HepG2 (cell line): ENCODE data around the gene BBS5. TPM values are rescaled to one million over a fixed set of nuclear protein-coding genes. Genes with fewer than 3 reads are reported as not detected.
A peak's percentile ranks its signal among the peaks of the same experiment; 100 is the strongest.

Experiments
- BRCA1 ChIP-seq: sonication (generic); formaldehyde crosslinking; IDR thresholded peaks from 2 replicates; pipeline ENCODE4 v1.4.0; 2020; ENCODE audit warnings: missing genetic modification reagents
- CEBPG ChIP-seq: IDR thresholded peaks from 2 replicates; pipeline ENCODE4 v1.6.1; 2016
- CREB1 ChIP-seq, 2 experiments: fragments of 450-650 bp in 1 of 2; IDR thresholded peaks; 2 replicates each; pipeline ENCODE4 v1.6.1; 2016 to 2017; ENCODE audit warnings: control low read depth in 1 of 2, mild to moderate bottlenecking in 1 of 2, missing compliant biosample characterization in 1 of 2, missing genetic modification characterization in 1 of 2
- FOSL1 ChIP-seq: sonication (generic); formaldehyde crosslinking; IDR thresholded peaks from 2 replicates; pipeline ENCODE4 v1.9.0; 2021; ENCODE audit warnings: missing genetic modification reagents, borderline replicate concordance
- GATAD1 ChIP-seq: IDR thresholded peaks from 2 replicates; pipeline ENCODE4 v1.6.1; 2016; ENCODE audit warnings: missing genetic modification reagents, missing compliant biosample characterization
- HIVEP1 ChIP-seq: sonication (generic); formaldehyde crosslinking; IDR thresholded peaks from 2 replicates; pipeline ENCODE4 v1.4.0; 2020; ENCODE audit warnings: mild to moderate bottlenecking, missing genetic modification reagents
- KAT7 ChIP-seq: IDR thresholded peaks from 2 replicates; pipeline ENCODE4 v1.6.1; 2018; ENCODE audit warnings: borderline replicate concordance, missing compliant biosample characterization
- KLF9 ChIP-seq: IDR thresholded peaks from 2 replicates; pipeline ENCODE4 v1.6.1; 2016; ENCODE audit warnings: low read depth
- MYNN ChIP-seq: sonication (generic); formaldehyde crosslinking; IDR thresholded peaks from 2 replicates; pipeline ENCODE4 v1.4.0; 2020; ENCODE audit warnings: mild to moderate bottlenecking, low read depth, missing genetic modification reagents
- NFKB2 ChIP-seq: sonication (generic); formaldehyde crosslinking; IDR thresholded peaks from 2 replicates; pipeline ENCODE4 v1.4.0; 2020; ENCODE audit warnings: missing genetic modification reagents, borderline replicate concordance
- RFXAP ChIP-seq: sonication (generic); formaldehyde crosslinking; IDR thresholded peaks from 2 replicates; pipeline ENCODE4 v1.4.0; 2020; ENCODE audit warnings: missing genetic modification reagents, borderline replicate concordance
- SKI ChIP-seq: fragments of 450-650 bp; IDR thresholded peaks from one replicate; pipeline ENCODE4 v1.6.1; 2018; ENCODE audit warnings: mild to moderate bottlenecking; ENCODE audit not compliant: partially characterized antibody
- SMAD9 ChIP-seq: sonication (generic); formaldehyde crosslinking; IDR thresholded peaks from 2 replicates; pipeline ENCODE4 v1.5.1; 2020; ENCODE audit warnings: mild to moderate bottlenecking, missing genetic modification reagents
- SRF ChIP-seq: IDR thresholded peaks from 2 replicates; pipeline ENCODE4 v1.6.1; 2011; ENCODE audit warnings: mild to moderate bottlenecking, low read depth, low read length, moderate library complexity
- ZFP1 ChIP-seq: IDR thresholded peaks from 2 replicates; pipeline ENCODE4 v1.6.1; 2016
- ZKSCAN8 ChIP-seq: IDR thresholded peaks from 2 replicates; pipeline ENCODE4 v1.6.1; 2016; ENCODE audit warnings: borderline replicate concordance, missing genetic modification reagents, missing compliant biosample characterization
- ZNF136 ChIP-seq: sonication (generic); formaldehyde crosslinking; IDR thresholded peaks from 2 replicates; pipeline ENCODE4 v1.8.1; 2022; ENCODE audit warnings: low read depth, mild to moderate bottlenecking, moderate library complexity, missing genetic modification reagents
- ZNF350 ChIP-seq: sonication (generic); formaldehyde crosslinking; IDR thresholded peaks from 2 replicates; pipeline ENCODE4 v1.4.0; 2020; ENCODE audit warnings: mild to moderate bottlenecking, low read depth, missing genetic modification reagents, borderline replicate concordance
- ZNF430 ChIP-seq: sonication (generic); formaldehyde crosslinking; IDR thresholded peaks from 2 replicates; pipeline ENCODE4 v1.9.0; 2021; ENCODE audit warnings: mild to moderate bottlenecking, missing genetic modification reagents
- ZNF441 ChIP-seq: sonication (generic); formaldehyde crosslinking; IDR thresholded peaks from 2 replicates; pipeline ENCODE4 v1.7.0; 2021; ENCODE audit warnings: missing genetic modification reagents, borderline replicate concordance
- ZNF446 ChIP-seq: sonication (generic); formaldehyde crosslinking; IDR thresholded peaks from 2 replicates; pipeline ENCODE4 v1.5.0; 2020; ENCODE audit warnings: mild to moderate bottlenecking, missing genetic modification reagents
- ZNF547 ChIP-seq: sonication (generic); formaldehyde crosslinking; IDR thresholded peaks from 2 replicates; pipeline ENCODE4 v1.5.1; 2020; ENCODE audit warnings: mild to moderate bottlenecking, missing genetic modification reagents
- ZNF703 ChIP-seq: sonication (generic); formaldehyde crosslinking; IDR thresholded peaks from 2 replicates; pipeline ENCODE4 v1.5.1; 2020; ENCODE audit warnings: missing genetic modification reagents, mild to moderate bottlenecking, moderate library complexity, borderline replicate concordance
- ZNF775 ChIP-seq: sonication (generic); formaldehyde crosslinking; IDR thresholded peaks from 2 replicates; pipeline ENCODE4 v1.4.0; 2020; ENCODE audit warnings: missing genetic modification reagents, mild to moderate bottlenecking, moderate library complexity, borderline replicate concordance
- polyA plus RNA-seq, 8 experiments: library from polyadenylated mRNA; depleted of rRNA in 3 of 8; stranded (reverse) in 7 of 8; unstranded in 1 of 8; fragments of >200 nt; fragmentation: Illumina TruSeq in 4 of 8; extraction: Trizol in 4 of 8; gene quantifications; 2 replicates each; pipeline versions ENCODE4 v1.2.1 to v1.2.3, GENCODE V29; 2011 to 2016; ENCODE audit warnings: low read depth in 4 of 8, missing spikeins in 1 of 8, mixed read lengths in 1 of 8; ENCODE audit not compliant: insufficient read depth in 1 of 8
- total RNA-seq, 5 experiments: library from RNA; depleted of rRNA; stranded (reverse); fragments of >200 nt; fragmentation: Illumina TruSeq; extraction: Trizol; gene quantifications; 2 replicates each; pipeline ENCODE4 v1.2.3, GENCODE V29; 2016; ENCODE audit warnings: low read depth in 1 of 5
- TF ChIP-seq, protein P1 (sequence below): sonication (generic); formaldehyde crosslinking; IDR thresholded peaks from 2 replicates; pipeline ENCODE4 v1.5.0; 2020; ENCODE audit warnings: missing genetic modification reagents, mild to moderate bottlenecking, borderline replicate concordance
- TF ChIP-seq, protein P2 (sequence below): fragments of 450-650 bp; IDR thresholded peaks from 2 replicates; pipeline ENCODE4 v1.6.1; 2016
- TF ChIP-seq, protein P3 (sequence below): IDR thresholded peaks from 2 replicates; pipeline ENCODE4 v1.6.1; 2012; ENCODE audit warnings: inconsistent platforms
- TF ChIP-seq, protein P4 (sequence below): sonication (generic); formaldehyde crosslinking; IDR thresholded peaks from 2 replicates; pipeline ENCODE4 v1.8.1; 2022; ENCODE audit warnings: mild to moderate bottlenecking, missing genetic modification reagents
- TF ChIP-seq, protein P5 (sequence below): sonication (generic); formaldehyde crosslinking; IDR thresholded peaks from 2 replicates; pipeline ENCODE4 v1.8.1; 2023; ENCODE audit warnings: mild to moderate bottlenecking, inconsistent platforms, moderate library complexity, missing genetic modification reagents, borderline replicate concordance

BBS5 gene
- total and polyA plus RNA-seq, 2 of the 13 experiments (the other 11 are each of a cell fraction or from before 2014, with no cell fraction given): 1.8 to 4.5 TPM

DNA sequence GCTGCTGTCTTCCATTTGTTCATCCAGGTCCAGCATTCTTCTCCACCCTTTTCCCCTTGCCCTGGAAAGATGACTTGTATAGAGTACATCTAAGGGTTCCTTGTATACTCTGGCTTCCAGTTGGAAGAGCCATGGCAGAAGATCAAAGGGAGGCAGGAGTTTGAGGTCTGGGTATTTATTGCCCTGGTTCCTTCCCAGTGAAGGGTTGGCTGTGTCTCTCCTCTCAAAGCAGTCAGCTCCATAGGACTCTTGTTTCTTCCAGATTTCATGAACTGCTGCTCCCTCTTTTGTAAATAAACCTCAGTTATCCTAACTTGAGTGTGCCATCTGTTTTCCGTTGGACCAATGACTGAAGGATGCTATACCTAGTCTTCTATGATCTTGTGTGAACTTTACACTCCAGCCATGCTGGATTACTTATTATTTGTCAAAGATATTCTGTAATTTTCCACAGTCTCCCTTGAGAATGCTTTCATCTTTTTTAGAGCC, 6.4 kb downstream of the BBS5 start (continued):
- TF ChIP-seq ZNF775: no peak
- no peak for TF ChIP-seq ZNF350
- no peak for TF ChIP-seq ZNF547 (CRISPR knock-in tag)
- TF ChIP-seq ZNF441 (CRISPR knock-in tag): no peak
- no peak for TF ChIP-seq SRF
- no peak for TF ChIP-seq FOSL1
- TF ChIP-seq CEBPG: no peak; the same call in 1 of the 2 replicates
- TF ChIP-seq, protein P1, sequence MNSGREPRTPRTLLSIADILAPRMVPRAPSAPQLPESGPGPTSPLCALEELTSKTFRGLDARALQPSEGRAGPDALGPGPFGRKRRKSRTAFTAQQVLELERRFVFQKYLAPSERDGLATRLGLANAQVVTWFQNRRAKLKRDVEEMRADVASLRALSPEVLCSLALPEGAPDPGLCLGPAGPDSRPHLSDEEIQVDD (CRISPR knock-in tag): no peak
- no peak for TF ChIP-seq GATAD1 (CRISPR knock-in tag)
- TF ChIP-seq ZNF703: no peak
- TF ChIP-seq ZFP1 (CRISPR knock-in tag): no peak
- TF ChIP-seq MYNN (CRISPR knock-in tag): no peak
- TF ChIP-seq, protein P2, sequence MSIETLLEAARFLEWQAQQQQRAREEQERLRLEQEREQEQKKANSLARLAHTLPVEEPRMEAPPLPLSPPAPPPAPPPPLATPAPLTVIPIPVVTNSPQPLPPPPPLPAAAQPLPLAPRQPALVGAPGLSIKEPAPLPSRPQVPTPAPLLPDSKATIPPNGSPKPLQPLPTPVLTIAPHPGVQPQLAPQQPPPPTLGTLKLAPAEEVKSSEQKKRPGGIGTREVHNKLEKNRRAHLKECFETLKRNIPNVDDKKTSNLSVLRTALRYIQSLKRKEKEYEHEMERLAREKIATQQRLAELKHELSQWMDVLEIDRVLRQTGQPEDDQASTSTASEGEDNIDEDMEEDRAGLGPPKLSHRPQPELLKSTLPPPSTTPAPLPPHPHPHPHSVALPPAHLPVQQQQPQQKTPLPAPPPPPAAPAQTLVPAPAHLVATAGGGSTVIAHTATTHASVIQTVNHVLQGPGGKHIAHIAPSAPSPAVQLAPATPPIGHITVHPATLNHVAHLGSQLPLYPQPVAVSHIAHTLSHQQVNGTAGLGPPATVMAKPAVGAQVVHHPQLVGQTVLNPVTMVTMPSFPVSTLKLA: no peak
- no peak for TF ChIP-seq RFXAP
- TF ChIP-seq, protein P3, sequence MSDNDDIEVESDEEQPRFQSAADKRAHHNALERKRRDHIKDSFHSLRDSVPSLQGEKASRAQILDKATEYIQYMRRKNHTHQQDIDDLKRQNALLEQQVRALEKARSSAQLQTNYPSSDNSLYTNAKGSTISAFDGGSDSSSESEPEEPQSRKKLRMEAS: no peak
- TF ChIP-seq KLF9 (CRISPR knock-in tag): no peak
- no peak for TF ChIP-seq SKI
- TF ChIP-seq ZNF136 (CRISPR knock-in tag): no peak
- TF ChIP-seq, protein P4, sequence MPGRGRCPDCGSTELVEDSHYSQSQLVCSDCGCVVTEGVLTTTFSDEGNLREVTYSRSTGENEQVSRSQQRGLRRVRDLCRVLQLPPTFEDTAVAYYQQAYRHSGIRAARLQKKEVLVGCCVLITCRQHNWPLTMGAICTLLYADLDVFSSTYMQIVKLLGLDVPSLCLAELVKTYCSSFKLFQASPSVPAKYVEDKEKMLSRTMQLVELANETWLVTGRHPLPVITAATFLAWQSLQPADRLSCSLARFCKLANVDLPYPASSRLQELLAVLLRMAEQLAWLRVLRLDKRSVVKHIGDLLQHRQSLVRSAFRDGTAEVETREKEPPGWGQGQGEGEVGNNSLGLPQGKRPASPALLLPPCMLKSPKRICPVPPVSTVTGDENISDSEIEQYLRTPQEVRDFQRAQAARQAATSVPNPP (CRISPR knock-in tag): no peak
- TF ChIP-seq CREB1 (IDR thresholded peaks at IDR 0.05): no peak
- TF ChIP-seq CREB1 (CRISPR knock-in tag; IDR thresholded peaks at IDR 0.05): 0 out of 2 replicates have a peak, but pooled peaks have one; percentile 18
- TF ChIP-seq ZNF446 (CRISPR knock-in tag): no peak
- no peak for TF ChIP-seq KAT7
- TF ChIP-seq HIVEP1: no peak
- no peak for TF ChIP-seq ZNF430 (CRISPR knock-in tag)
- TF ChIP-seq ZKSCAN8 (CRISPR knock-in tag): peak; percentile 22; the same call in 1 of the 2 replicates
- no peak for TF ChIP-seq SMAD9
- TF ChIP-seq, protein P5, sequence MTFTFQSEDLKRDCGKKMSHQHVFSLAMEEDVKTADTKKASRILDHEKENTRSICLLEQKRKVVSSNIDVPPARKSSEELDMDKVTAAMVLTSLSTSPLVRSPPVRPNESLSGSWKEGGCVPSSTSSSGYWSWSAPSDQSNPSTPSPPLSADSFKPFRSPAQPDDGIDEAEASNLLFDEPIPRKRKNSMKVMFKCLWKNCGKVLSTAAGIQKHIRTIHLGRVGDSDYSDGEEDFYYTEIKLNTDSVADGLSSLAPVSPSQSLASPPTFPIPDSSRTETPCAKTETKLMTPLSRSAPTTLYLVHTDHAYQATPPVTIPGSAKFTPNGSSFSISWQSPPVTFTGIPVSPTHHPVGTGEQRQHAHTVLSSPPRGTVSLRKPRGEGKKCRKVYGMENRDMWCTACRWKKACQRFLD (CRISPR knock-in tag): no peak
- no peak for TF ChIP-seq NFKB2 (CRISPR knock-in tag)
- TF ChIP-seq BRCA1 (CRISPR knock-in tag): no peak
